Glutamatergic neuron (in vitro differentiated cells): ENCODE measurements around the gene RPS6KA5. TPM values are rescaled to one million over a fixed set of nuclear protein-coding genes. Genes with fewer than 3 reads are reported as not detected.

Source experiments
- DNase-seq: peaks from one replicate; pipeline ENCODE4 v3.0.0; 2022
- H3K27ac Mint-ChIP-seq: one replicate; pipeline ENCODE4 v1.8.0; 2020; ENCODE audit warnings: mild to moderate bottlenecking, mixed read lengths, inconsistent platforms; ENCODE audit not compliant: unreplicated experiment
- H3K27me3 Mint-ChIP-seq: one replicate; pipeline ENCODE4 v1.8.0; 2020; ENCODE audit warnings: mild to moderate bottlenecking, moderate library complexity, mixed read lengths, inconsistent platforms; ENCODE audit not compliant: unreplicated experiment
- H3K36me3 Mint-ChIP-seq: one replicate; pipeline ENCODE4 v1.8.0; 2020; ENCODE audit warnings: mild to moderate bottlenecking, mixed read lengths, inconsistent platforms; ENCODE audit not compliant: unreplicated experiment
- H3K4me1 Mint-ChIP-seq: one replicate; pipeline ENCODE4 v1.8.0; 2020; ENCODE audit warnings: mild to moderate bottlenecking, low read depth, mixed read lengths, inconsistent platforms; ENCODE audit not compliant: unreplicated experiment
- H3K4me3 Mint-ChIP-seq: one replicate; pipeline ENCODE4 v1.8.0; 2020; ENCODE audit warnings: mild to moderate bottlenecking, mixed read lengths, inconsistent platforms; ENCODE audit not compliant: unreplicated experiment
- H3K9me3 Mint-ChIP-seq: one replicate; pipeline ENCODE4 v1.8.0; 2020; ENCODE audit warnings: mild to moderate bottlenecking, moderate library complexity, mixed read lengths, inconsistent platforms; ENCODE audit not compliant: unreplicated experiment
- CTCF ChIP-seq: fragments of 200-600 bp; sonication (generic); IDR thresholded peaks from one replicate; pipeline ENCODE4 v1.5.0; 2021; ENCODE audit not compliant: partially characterized antibody, unreplicated experiment
- total RNA-seq: library from RNA; stranded (reverse); fragmentation: NEBNext Ultra II Directional; extraction: Animal tissue kit (Norgen Biotek cat#: 25700); gene quantifications from one replicate; pipeline ENCODE4 v1.2.1, GENCODE V29; 2021; ENCODE audit not compliant: unreplicated experiment

The RPS6KA5 gene
- total RNA-seq, 1 donor from 2014 or later, result 3.8 TPM

- no peak for TF ChIP-seq CTCF
- Mint-ChIP-seq H3K27ac (no peak overlapping the region), H3K4me3 (no peak overlapping the region), H3K27me3 (no peaks in the 10 kb centered on the region), H3K9me3 (no peaks in the 10 kb centered on the region), H3K4me1 (no peaks in the 10 kb centered on the region), H3K36me3 (no peaks in the 10 kb centered on the region)
- DNase-seq, result no peak
These were observed 54.7 kb downstream of the RPS6KA5 start for GRCh38 chr14:91005716-91006115.

- Mint-ChIP-seq H3K4me3 (no peak overlapping the region), H3K27ac (no peak overlapping the region), H3K36me3 (no peaks in the 10 kb centered on the region), H3K27me3 (no peaks in the 10 kb centered on the region), H3K4me1 (no peaks in the 10 kb centered on the region), H3K9me3 (no peaks in the 10 kb centered on the region)
- TF ChIP-seq CTCF, result no peak
- no peak for DNase-seq
These were observed 55.5 kb downstream of the RPS6KA5 start for GRCh38 chr14:91004987-91005386.

- no peaks in the 10 kb centered on the region for H3K27me3 Mint-ChIP-seq
- no peak for DNase-seq
- no peaks in the 10 kb centered on the region for H3K36me3 Mint-ChIP-seq
- peak overlapping the region; percentile 80 for H3K27ac Mint-ChIP-seq
- no peaks in the 10 kb centered on the region for H3K9me3 Mint-ChIP-seq
- no peak for TF ChIP-seq CTCF
- peaks cover 7% of the 10 kb centered on the region for H3K4me1 Mint-ChIP-seq
- no peak overlapping the region for H3K4me3 Mint-ChIP-seq
These were observed 61.1 kb downstream of the RPS6KA5 start for GRCh38 chr14:90999299-90999698.

- Mint-ChIP-seq H3K4me3 (no peak overlapping the region), H3K36me3 (peaks cover 4% of the 10 kb centered on the region), H3K9me3 (no peaks in the 10 kb centered on the region), H3K4me1 (peaks cover 7% of the 10 kb centered on the region), H3K27me3 (no peaks in the 10 kb centered on the region), H3K27ac (no peak overlapping the region)
- no peak for DNase-seq
- no peak for TF ChIP-seq CTCF
These were observed 63.5 kb downstream of the RPS6KA5 start for GRCh38 chr14:90996967-90997366.

- DNase-seq, result no peak
- TF ChIP-seq CTCF, result no peak
- H3K36me3 Mint-ChIP-seq, result peaks cover 4% of the 10 kb centered on the region
- H3K27me3 Mint-ChIP-seq, result no peaks in the 10 kb centered on the region
- H3K4me1 Mint-ChIP-seq, result peaks cover 7% of the 10 kb centered on the region
- H3K27ac Mint-ChIP-seq, result no peak overlapping the region
- H3K4me3 Mint-ChIP-seq, result no peak overlapping the region
- H3K9me3 Mint-ChIP-seq, result no peaks in the 10 kb centered on the region
These were observed 64.7 kb downstream of the RPS6KA5 start for GRCh38 chr14:90995785-90996184.
